ENCODE data around the gene DAP3.
"Not testable (repeated sequence)": the region's sequence is repeated elsewhere in the genome, so short reads cannot be mapped to it uniquely, and the experiment has no call there.

DNA sequence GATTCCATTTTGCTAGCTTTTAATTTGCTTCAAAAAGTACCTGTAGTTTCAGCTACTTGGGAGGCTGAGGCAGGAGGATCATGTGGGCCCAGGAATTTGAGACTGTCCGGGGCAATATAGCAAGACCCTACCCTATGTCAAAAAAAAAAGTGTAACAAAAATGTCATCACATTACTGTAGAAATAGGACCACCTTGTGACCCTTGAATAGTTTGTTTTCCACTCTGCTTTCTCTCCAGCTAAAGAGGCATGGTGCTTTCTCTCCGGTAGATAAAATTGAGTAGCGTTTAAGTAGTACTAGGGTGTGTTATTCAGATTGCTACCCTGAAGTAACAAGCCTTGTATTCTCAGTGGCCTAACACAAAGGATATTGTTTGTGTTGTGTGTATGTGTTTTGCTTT lies 23.7 kb downstream of the DAP3 start:
- not testable (repeated sequence) for TF ChIP-seq ESRRG (CRISPR knock-in tag; IDR thresholded peaks at IDR 0.05); BACH2 (CRISPR knock-in tag; IDR thresholded peaks at IDR 0.05; ENCODE audit: borderline replicate concordance); ZFP3 (CRISPR knock-in tag; IDR thresholded peaks at IDR 0.05); OSR1 (CRISPR knock-in tag; IDR thresholded peaks at IDR 0.05)
- TF ChIP-seq, protein P1, sequence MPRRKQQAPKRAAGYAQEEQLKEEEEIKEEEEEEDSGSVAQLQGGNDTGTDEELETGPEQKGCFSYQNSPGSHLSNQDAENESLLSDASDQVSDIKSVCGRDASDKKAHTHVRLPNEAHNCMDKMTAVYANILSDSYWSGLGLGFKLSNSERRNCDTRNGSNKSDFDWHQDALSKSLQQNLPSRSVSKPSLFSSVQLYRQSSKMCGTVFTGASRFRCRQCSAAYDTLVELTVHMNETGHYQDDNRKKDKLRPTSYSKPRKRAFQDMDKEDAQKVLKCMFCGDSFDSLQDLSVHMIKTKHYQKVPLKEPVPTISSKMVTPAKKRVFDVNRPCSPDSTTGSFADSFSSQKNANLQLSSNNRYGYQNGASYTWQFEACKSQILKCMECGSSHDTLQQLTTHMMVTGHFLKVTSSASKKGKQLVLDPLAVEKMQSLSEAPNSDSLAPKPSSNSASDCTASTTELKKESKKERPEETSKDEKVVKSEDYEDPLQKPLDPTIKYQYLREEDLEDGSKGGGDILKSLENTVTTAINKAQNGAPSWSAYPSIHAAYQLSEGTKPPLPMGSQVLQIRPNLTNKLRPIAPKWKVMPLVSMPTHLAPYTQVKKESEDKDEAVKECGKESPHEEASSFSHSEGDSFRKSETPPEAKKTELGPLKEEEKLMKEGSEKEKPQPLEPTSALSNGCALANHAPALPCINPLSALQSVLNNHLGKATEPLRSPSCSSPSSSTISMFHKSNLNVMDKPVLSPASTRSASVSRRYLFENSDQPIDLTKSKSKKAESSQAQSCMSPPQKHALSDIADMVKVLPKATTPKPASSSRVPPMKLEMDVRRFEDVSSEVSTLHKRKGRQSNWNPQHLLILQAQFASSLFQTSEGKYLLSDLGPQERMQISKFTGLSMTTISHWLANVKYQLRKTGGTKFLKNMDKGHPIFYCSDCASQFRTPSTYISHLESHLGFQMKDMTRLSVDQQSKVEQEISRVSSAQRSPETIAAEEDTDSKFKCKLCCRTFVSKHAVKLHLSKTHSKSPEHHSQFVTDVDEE (CRISPR knock-in tag; IDR thresholded peaks at IDR 0.05) = not testable (repeated sequence)

Data from SK-N-SH treated with all-trans-retinoic acid at 6 μM for 48 hours (cell line).